ENCODE measurements around the gene TSPAN18. TPM values are rescaled to one million over a fixed set of nuclear protein-coding genes. Genes with fewer than 3 reads are reported as not detected.

TSPAN18 gene
- total and polyA plus RNA-seq, 2 of the 4 experiments (the other 2 are of a cell fraction) = 0.36 to 1.1 TPM

DNA sequence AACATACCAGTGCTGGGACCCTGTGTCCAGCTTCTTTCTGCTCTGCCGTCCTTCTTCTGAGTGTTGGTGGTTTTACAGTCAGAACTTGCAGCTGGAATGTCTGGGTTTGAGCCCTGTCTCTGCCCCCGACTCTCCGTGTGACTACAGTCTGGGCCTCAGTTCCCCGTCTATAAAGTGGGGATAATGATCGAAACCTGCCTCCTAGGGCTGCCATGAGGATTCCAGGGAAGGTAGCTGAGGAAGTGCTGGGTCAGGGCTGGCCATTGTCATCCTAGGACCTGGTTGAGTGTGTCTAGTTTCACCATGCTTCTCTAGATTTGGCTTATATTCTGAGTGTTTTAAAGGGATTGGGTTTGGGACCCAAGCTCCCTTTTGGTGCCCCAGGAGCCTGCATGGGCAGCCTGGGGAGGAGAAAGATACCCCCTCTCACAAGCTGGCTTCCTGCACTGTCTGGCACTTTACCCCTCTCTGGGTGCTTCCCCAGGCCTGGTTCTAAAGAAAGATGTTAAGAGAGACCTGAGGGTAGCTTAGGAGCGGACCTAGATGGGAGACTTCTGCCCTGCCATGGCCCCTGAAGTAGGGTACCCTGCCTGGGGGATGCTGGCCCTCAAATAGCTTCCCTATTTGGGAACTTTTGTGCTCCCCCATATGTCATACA lies 49.9 kb downstream of the TSPAN18 start:
- Histone ChIP-seq H3K4me2 (ENCODE audit: low read depth, low read length) (no peak overlapping the region), H3K23ac (ENCODE audit: low read depth, low read length) (no peak overlapping the region), H2BK20ac (ENCODE audit: low read depth, low read length) (no peak overlapping the region), H3K4ac (ENCODE audit: low read depth, low read length) (no peak overlapping the region), H2BK15ac (ENCODE audit: low read depth, low read length) (no peak overlapping the region), H3K18ac (ENCODE audit: low read depth, low read length) (no peak overlapping the region), H3K14ac (replicated peaks; ENCODE audit: low read depth, low read length) (no peak overlapping the region), H2AK5ac (ENCODE audit: low read depth, low read length) (no peak overlapping the region), H2BK5ac (ENCODE audit: low read depth, low read length, poor library complexity, severe bottlenecking) (no peak overlapping the region), H2AFZ (replicated peaks; ENCODE audit: low read length, poor library complexity) (no peak overlapping the region), H4K91ac (ENCODE audit: insufficient read depth, low read depth, low read length) (no peak overlapping the region), H4K5ac (ENCODE audit: low read depth, low read length) (no peak overlapping the region), H3K4me1 (ENCODE audit: control insufficient read depth, insufficient read depth, low read length) (peaks cover 9% of the 10 kb centered on the region; the same call in 1 of the 2 replicates), H3K9me3 (ENCODE audit: control insufficient read depth, insufficient read depth, low read length) (no peaks in the 10 kb centered on the region), H3K36me3 (ENCODE audit: control insufficient read depth, insufficient read depth, low read length) (no peaks in the 10 kb centered on the region), H3K27me3 (ENCODE audit: control insufficient read depth, insufficient read depth, low read length) (peaks cover 12% of the 10 kb centered on the region; the same call in 1 of the 2 replicates), H3K27ac (ENCODE audit: insufficient read depth, low read length) (no peak overlapping the region), H2AK9ac (replicated peaks; ENCODE audit: low read depth, low read length, poor library complexity) (no peak overlapping the region), H3K79me1 (ENCODE audit: low read depth in 1 of 2, low read length in 2 of 2) (no peaks in the 10 kb centered on the region), H3K9me1 (ENCODE audit: insufficient read depth, low read length) (no peaks in the 10 kb centered on the region), H4K8ac (ENCODE audit: low read depth in 2 of 2, low read length in 2 of 2) (no peak overlapping the region), H3K9ac (ENCODE audit: low read depth, low read length) (no peak overlapping the region), H3K4me3 (ENCODE audit: insufficient read depth, low read depth, low read length) (no peak overlapping the region), H2BK120ac (ENCODE audit: low read depth, low read length) (no peak overlapping the region), H4K20me1 (ENCODE audit: insufficient read depth, low read length) (no peaks in the 10 kb centered on the region), H3K56ac (ENCODE audit: extremely low read depth, insufficient read depth, low read length) (no peak overlapping the region)
- TF ChIP-seq RFX5 (IDR thresholded peaks at IDR 0.05; ENCODE audit: low read depth, low read length) (no peak), FOS (IDR thresholded peaks at IDR 0.05; ENCODE audit: low read depth, low read length) (no peak), BHLHE40 (IDR thresholded peaks at IDR 0.05; ENCODE audit: low read depth, low read length) (no peak), CEBPB (IDR thresholded peaks at IDR 0.05; ENCODE audit: low read depth, low read length) (no peak)
- no peak for ATAC-seq (ENCODE audit: low read depth)
- no TSS peak for BruUV-seq (replicated peaks)
- POLR2A ChIA-PET (ENCODE audit: unreplicated experiment) = no interaction called here
- intact Hi-C loops (cut with micrococcal nuclease) (no loop called here), in situ Hi-C loops (cut with MboI; ENCODE audit: low sequenced_read_pairs) (loop anchor here (5.0 kb wide), 1 partner anchor 49 kb away; the partner anchor contains the start of gene TSPAN18), dilution Hi-C loops (cut with HindIII; ENCODE audit: low sequenced_read_pairs, unreplicated experiment) (no loop called here)
- no peak for DNase-seq
- CTCF ChIA-PET = interaction anchor here (1.5 kb wide), 1 partner anchor 10 kb away, joined by 7 read pairs; no protein-coding TSS in a partner anchor
- WGBS, 2 experiments (ENCODE audit: extremely low coverage in 2 of 2, insufficient read length in 1 of 2) = 67% methylated on average over 3 of the region's 6 CpGs; no CpG with 5 or more reads in 1 of the 2 experiments

Data from IMR-90 (cell line).